GM12878 (cell line): ENCODE data around the gene CERK. TPM values are rescaled to one million over a fixed set of nuclear protein-coding genes. Genes with fewer than 3 reads are reported as not detected.

Experiments used
- ATAC-seq: fragments of 200-7000 bp; cut with Tn5 transposase; 3 replicates; pipeline ENCODE4 v1.9.1; 2020; ENCODE audit warnings: mild to moderate bottlenecking, moderate library complexity
- BruUV-seq: library from RNA; stranded (reverse); fragments of 400-500 nt; replicated peaks from 2 replicates; lab custom pipeline; 2021; lab: Mats Ljungman, UMichigan
- CTCF ChIA-PET: fragments of 300-600 bp; sonication (Branson Sonifier 250); formaldehyde crosslinking; extraction: SDS; loops from one replicate; lab custom pipeline; 2021; ENCODE audit warnings: inconsistent platforms; lab: Yijun Ruan, JAX
- POLR2A ChIA-PET: fragments of 350-600 bp; formaldehyde crosslinking; extraction: SDS; loops from one replicate; lab custom pipeline; 2021; ENCODE audit warnings: inconsistent platforms; lab: Charles Lee
- RAD21 ChIA-PET: fragments of 300-600 bp; sonication (Branson Sonifier 250); formaldehyde crosslinking; loops from one replicate; lab custom pipeline; 2023; ENCODE audit warnings: antibody characterized with exemption; ENCODE audit not compliant: unreplicated experiment; lab: Charles Lee
- SMC1A ChIA-PET: fragments of 300-600 bp; sonication (Branson Sonifier 250); formaldehyde crosslinking; loops from one replicate; lab custom pipeline; 2023; ENCODE audit not compliant: unreplicated experiment, uncharacterized antibody; lab: Charles Lee
- DNase-seq: peaks from one replicate; pipeline ENCODE4 v3.0.0-alpha.2; 2011; ENCODE audit warnings: low read depth, low spot score
- FAIRE-seq: peaks from 3 replicates; lab custom pipeline; 2011; peaks lifted over from hg19 to GRCh38; lab: Jason Lieb, UNC
- H2AFZ ChIP-seq: 2 replicates; pipeline ENCODE4 v1.6.0; 2011; ENCODE audit warnings: low read depth, low read length, control low read depth; ENCODE audit not compliant: control insufficient read depth
- H3K27ac ChIP-seq: 2 replicates; pipeline ENCODE4 v1.5.1; 2011; ENCODE audit warnings: control low read depth; ENCODE audit not compliant: control insufficient read depth, insufficient read depth
- H3K27me3 ChIP-seq, 2 experiments: replicated peaks in 1 of 2; 2 replicates each; pipeline versions ENCODE4 v1.6.0 to v1.6.1; 2011; ENCODE audit warnings: low read length in 1 of 2; ENCODE audit not compliant: control insufficient read depth in 2 of 2, insufficient read depth in 2 of 2
- H3K36me3 ChIP-seq, 2 experiments: 2 replicates each; pipeline ENCODE4 v1.5.1; 2011; ENCODE audit warnings: low read length in 1 of 2; ENCODE audit not compliant: control insufficient read depth in 2 of 2, insufficient read depth in 2 of 2
- H3K4me1 ChIP-seq: 2 replicates; pipeline ENCODE4 v1.6.1; 2011; ENCODE audit warnings: mild to moderate bottlenecking, low read length, moderate library complexity, mixed read lengths; ENCODE audit not compliant: control insufficient read depth, insufficient read depth
- H3K4me2 ChIP-seq: 2 replicates; pipeline ENCODE4 v1.6.0; 2011; ENCODE audit warnings: control low read depth; ENCODE audit not compliant: control insufficient read depth, insufficient read depth
- H3K4me3 ChIP-seq: fragments of 200-600 bp; sonication (generic); 2 replicates; pipeline ENCODE4 v1.5.1; 2016
- H3K79me2 ChIP-seq: 2 replicates; pipeline ENCODE4 v1.6.0; 2011; ENCODE audit warnings: low read length; ENCODE audit not compliant: control insufficient read depth, insufficient read depth
- H3K9ac ChIP-seq: 2 replicates; pipeline ENCODE4 v1.8.0; 2011; ENCODE audit warnings: low read length, control low read depth, mixed read lengths; ENCODE audit not compliant: control insufficient read depth, insufficient read depth
- H3K9me3 ChIP-seq: replicated peaks from 3 replicates; pipeline ENCODE4 v1.5.1; 2011; ENCODE audit warnings: mild to moderate bottlenecking, low read length; ENCODE audit not compliant: control insufficient read depth, insufficient read depth
- H4K20me1 ChIP-seq: 2 replicates; pipeline ENCODE4 v1.6.0; 2011; ENCODE audit not compliant: control insufficient read depth, insufficient read depth
- ASH2L ChIP-seq: fragments of 300-600, 200-600 bp; sonication (generic); IDR thresholded peaks from 2 replicates; pipeline ENCODE4 v1.6.1; 2017; ENCODE audit warnings: low read depth, mild to moderate bottlenecking, borderline replicate concordance
- CHD2 ChIP-seq: IDR thresholded peaks from 2 replicates; pipeline ENCODE4 v1.6.1; 2011; ENCODE audit warnings: low read depth, low read length, improper control_type of control experiment, borderline replicate concordance
- EGR1 ChIP-seq, 2 experiments: IDR thresholded peaks; 1 replicate in 1 of 2; 2 replicates in 1 of 2; pipeline ENCODE4 v1.6.1; 2011 to 2012; ENCODE audit warnings: low read depth in 2 of 2, low read length in 2 of 2, borderline replicate concordance in 1 of 2, mild to moderate bottlenecking in 1 of 2, moderate library complexity in 1 of 2
- FOXK2 ChIP-seq: fragments of 450-650 bp; IDR thresholded peaks from 2 replicates; pipeline ENCODE4 v1.6.1; 2017; ENCODE audit warnings: mild to moderate bottlenecking, moderate library complexity
- FOXM1 ChIP-seq: IDR thresholded peaks from 2 replicates; pipeline ENCODE4 v1.6.1; 2012; ENCODE audit warnings: low read depth, mild to moderate bottlenecking, inconsistent platforms, low read length, moderate library complexity
- NFIC ChIP-seq: IDR thresholded peaks from 2 replicates; pipeline ENCODE4 v1.6.1; 2012; ENCODE audit warnings: low read depth, mild to moderate bottlenecking, inconsistent platforms, low read length, moderate library complexity
- WGBS: methylation state at CpG from one replicate; pipeline ENCODE4 v1.1.6; 2016; ENCODE audit warnings: low lambda C conversion rate; ENCODE audit not compliant: insufficient replicate concordance, insufficient coverage; ENCODE audit errors: missing lambda C conversion rate; 5-methylcytosine and 5-hydroxymethylcytosine counted together
- in situ Hi-C: fragments of 300-500 bp; cut with MboI; formaldehyde crosslinking; loops from 9 replicates; pipeline ENCODE4 v1.14.3; 2018; ENCODE audit warnings: mixed read lengths
- intact Hi-C: fragments of 100-400 bp; cut with micrococcal nuclease; formaldehyde crosslinking; loops from one replicate; pipeline ENCODE4 v1.14.2; 2022; ENCODE audit not compliant: unreplicated experiment
- polyA plus RNA-seq, 11 experiments: library from polyadenylated mRNA; depleted of rRNA in 4 of 11; unstranded in 6 of 11; stranded (reverse) in 5 of 11; fragments of >200 nt; fragmentation: Nextera tagmentation in 4 of 11; fragmentation: Illumina TruSeq in 1 of 11; extraction: Ambion mirVana in 4 of 11; extraction: Trizol in 1 of 11; gene quantifications; 1 replicate in 1 of 11; 2 replicates in 10 of 11; pipeline versions ENCODE4 v1.2.1 to v1.2.3, GENCODE V29; 2011 to 2016; ENCODE audit warnings: inconsistent platforms in 2 of 11, missing spikeins in 2 of 11, low read depth in 1 of 11
- total RNA-seq, 4 experiments: library from RNA; depleted of rRNA in 3 of 4; stranded (reverse); fragments of >200 nt in 3 of 4; fragmentation: Illumina TruSeq in 1 of 4; extraction: Trizol in 1 of 4; gene quantifications; 2 replicates each; pipeline versions ENCODE4 v1.2.1 to v1.2.3, GENCODE V29; 2013 to 2021
- TF ChIP-seq, protein P1 (sequence below): IDR thresholded peaks from 2 replicates; pipeline ENCODE4 v1.6.1; 2011; ENCODE audit warnings: borderline replicate concordance, low read depth, mild to moderate bottlenecking, moderate library complexity, low read length; ENCODE audit not compliant: insufficient read depth, poor library complexity, severe bottlenecking

Gene CERK
- total and polyA plus RNA-seq, 10 of the 15 experiments (the other 5 are each of a cell fraction or from before 2014, with no cell fraction given), result 4.0 to 41.1 (median 30.2) TPM

DNA sequence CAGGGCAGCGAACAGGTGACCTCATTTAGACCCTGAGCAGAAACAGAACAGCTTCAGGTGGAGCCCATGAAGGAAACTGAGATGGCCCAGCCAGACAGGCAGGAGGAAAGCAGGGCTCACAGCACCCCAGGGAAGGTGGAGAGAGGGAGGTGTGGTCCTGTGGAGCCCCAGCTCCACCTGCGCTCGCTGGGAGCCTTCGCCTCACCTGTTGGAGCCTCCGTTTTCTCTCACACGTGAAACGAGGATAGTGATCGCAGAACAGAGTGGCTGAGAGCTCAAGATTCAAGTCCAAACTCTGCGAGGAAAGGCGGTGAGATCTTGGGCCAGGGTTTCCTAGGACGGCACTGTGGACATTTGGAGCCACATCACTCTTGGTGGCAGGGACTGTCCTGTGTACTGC, 8.6 kb upstream of the CERK start:
- ChIA-PET SMC1A (no interaction called here), RAD21 (no interaction called here), CTCF (no interaction called here), POLR2A (no interaction called here)
- no peaks in the 10 kb centered on the region; the same call in 2 of the 3 replicates for H3K9me3 ChIP-seq
- no peak overlapping the region for H3K4me3 ChIP-seq
- in situ Hi-C loops, result no loop called here
- ATAC-seq (no peak), DNase-seq (no peak), FAIRE-seq (no peak)
- no peak overlapping the region for H3K4me2 ChIP-seq
- no peaks in the 10 kb centered on the region for H3K79me2 ChIP-seq
- no peaks in the 10 kb centered on the region for H3K36me3 ChIP-seq
- TF ChIP-seq ASH2L, result no peak
- no peak for TF ChIP-seq CHD2
- TF ChIP-seq, protein P1, sequence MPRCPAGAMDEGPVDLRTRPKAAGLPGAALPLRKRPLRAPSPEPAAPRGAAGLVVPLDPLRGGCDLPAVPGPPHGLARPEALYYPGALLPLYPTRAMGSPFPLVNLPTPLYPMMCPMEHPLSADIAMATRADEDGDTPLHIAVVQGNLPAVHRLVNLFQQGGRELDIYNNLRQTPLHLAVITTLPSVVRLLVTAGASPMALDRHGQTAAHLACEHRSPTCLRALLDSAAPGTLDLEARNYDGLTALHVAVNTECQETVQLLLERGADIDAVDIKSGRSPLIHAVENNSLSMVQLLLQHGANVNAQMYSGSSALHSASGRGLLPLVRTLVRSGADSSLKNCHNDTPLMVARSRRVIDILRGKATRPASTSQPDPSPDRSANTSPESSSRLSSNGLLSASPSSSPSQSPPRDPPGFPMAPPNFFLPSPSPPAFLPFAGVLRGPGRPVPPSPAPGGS, result no peak
- no peak for TF ChIP-seq FOXM1
- no peak for TF ChIP-seq EGR1 (IDR thresholded peaks at IDR 0.05; ENCODE audit: borderline replicate concordance in 1 of 2, low read depth in 2 of 2, low read length in 2 of 2)
- TF ChIP-seq FOXK2, result no peak
- TF ChIP-seq NFIC, result no peak
- no peaks in the 10 kb centered on the region for H3K27me3 ChIP-seq
- 37% methylated on average over 11 of the region's 11 CpGs for WGBS
- no peak overlapping the region for H3K27ac ChIP-seq
- no peak overlapping the region for H2AFZ ChIP-seq
- intact Hi-C loops, result no loop called here
- H3K9ac ChIP-seq, result no peak overlapping the region
- H4K20me1 ChIP-seq, result no peaks in the 10 kb centered on the region
- H3K4me1 ChIP-seq, result peaks cover 9% of the 10 kb centered on the region
- no TSS peak for BruUV-seq
